OCI-LY7 (cell line): ENCODE measurements around the gene SYCP2. TPM values are rescaled to one million over a fixed set of nuclear protein-coding genes. Genes with fewer than 3 reads are reported as not detected.
A peak's percentile ranks its signal among the peaks of the same experiment; 100 is the strongest.

Experiments
- BruUV-seq: library from RNA; stranded (reverse); fragments of 400-500 nt; replicated peaks from 2 replicates; lab custom pipeline; 2021; lab: Mats Ljungman, UMichigan
- CTCF ChIA-PET: fragments of 300-600 bp; sonication (Branson Sonifier 250); formaldehyde crosslinking; loops from one replicate; lab custom pipeline; 2022; ENCODE audit warnings: antibody characterized with exemption; ENCODE audit not compliant: unreplicated experiment; lab: Charles Lee
- POLR2A ChIA-PET: fragments of 300-600 bp; sonication (Branson Sonifier 250); formaldehyde crosslinking; loops from one replicate; lab custom pipeline; 2022; ENCODE audit warnings: antibody characterized with exemption; lab: Charles Lee
- DNase-seq: peaks from one replicate; pipeline ENCODE4 v3.0.0-alpha.2; 2015; ENCODE audit warnings: low spot score
- H2AFZ ChIP-seq: fragments of 200-600 bp; sonication (generic), shearing (Covaris generic); 2 replicates; pipeline ENCODE4 v1.6.1; 2014; ENCODE audit warnings: mild to moderate bottlenecking, antibody characterized with exemption, low read length, moderate library complexity
- H3K27ac ChIP-seq: fragments of 200-600 bp; sonication (generic); 2 replicates; pipeline ENCODE4 v1.5.1; 2014; ENCODE audit warnings: mixed run types, low read depth, mild to moderate bottlenecking, moderate library complexity, low read length, inconsistent platforms; ENCODE audit not compliant: poor library complexity, severe bottlenecking
- H3K36me3 ChIP-seq: fragments of 200-600 bp; sonication (generic); 2 replicates; pipeline ENCODE4 v1.6.1; 2014; ENCODE audit warnings: mild to moderate bottlenecking, antibody characterized with exemption, low read length, moderate library complexity, mixed read lengths; ENCODE audit not compliant: insufficient read depth
- H3K4me1 ChIP-seq: fragments of 200-600 bp; sonication (generic); 2 replicates; pipeline ENCODE4 v1.5.1; 2014; ENCODE audit warnings: mild to moderate bottlenecking, low read length; ENCODE audit not compliant: insufficient read depth, poor library complexity, severe bottlenecking
- H3K4me2 ChIP-seq: fragments of 200-600 bp; sonication (generic); 2 replicates; pipeline ENCODE4 v1.6.1; 2014; ENCODE audit warnings: mild to moderate bottlenecking, low read length
- H3K4me3 ChIP-seq: fragments of 200-600 bp; sonication (generic); 2 replicates; pipeline ENCODE4 v1.5.1; 2014; ENCODE audit warnings: mild to moderate bottlenecking, low read depth, low read length; ENCODE audit not compliant: poor library complexity, severe bottlenecking
- H3K79me2 ChIP-seq: fragments of 200-600 bp; sonication (generic); 2 replicates; pipeline ENCODE4 v1.6.1; 2016; ENCODE audit warnings: low read depth, mild to moderate bottlenecking, low read length, moderate library complexity, mixed read lengths; ENCODE audit not compliant: insufficient read depth
- H3K9me2 ChIP-seq: fragments of 200-600 bp; sonication (generic); 2 replicates; pipeline ENCODE4 v1.6.1; 2016; ENCODE audit warnings: mild to moderate bottlenecking, low read length, mixed read lengths; ENCODE audit not compliant: insufficient read depth
- H3K9me3 ChIP-seq: fragments of 200-600 bp; sonication (generic); 2 replicates; pipeline ENCODE4 v1.6.1; 2014; ENCODE audit warnings: mild to moderate bottlenecking, mixed run types, low read length, mixed read lengths
- H4K20me1 ChIP-seq: fragments of 200-600 bp; sonication (generic); 2 replicates; pipeline ENCODE4 v1.6.1; 2014; ENCODE audit warnings: mild to moderate bottlenecking, antibody characterized with exemption, low read length, moderate library complexity, mixed read lengths; ENCODE audit not compliant: insufficient read depth
- EZH2phosphoT487 ChIP-seq: fragments of 200-600 bp; sonication (generic); IDR thresholded peaks from 2 replicates; pipeline ENCODE4 v1.6.1; 2018; ENCODE audit warnings: low read depth, borderline replicate concordance, mild to moderate bottlenecking, mixed run types, antibody characterized with exemption, low read length, moderate library complexity, mixed read lengths
- intact Hi-C: fragments of 100-400 bp; cut with micrococcal nuclease; formaldehyde crosslinking; loops from one replicate; pipeline ENCODE4 v1.10.0; 2022; ENCODE audit not compliant: unreplicated experiment
- total RNA-seq, 2 experiments: library from RNA; depleted of rRNA in 1 of 2; stranded (reverse); fragments of >200 nt in 1 of 2; shearing (Covaris generic) in 1 of 2; gene quantifications; 2 replicates each; pipeline ENCODE4 v1.2.3, GENCODE V29; 2014 to 2022
- TF ChIP-seq, protein P1 (sequence below): fragments of 200-600 bp; sonication (generic); conservative IDR thresholded peaks from 2 replicates; pipeline ENCODE4 v1.5.1; 2014; ENCODE audit warnings: mild to moderate bottlenecking, antibody characterized with exemption, low read length, moderate library complexity, mixed read lengths

SYCP2 gene
- total RNA-seq, 2 experiments from 2014 or later, result 0.19 to 0.38 TPM

DNA sequence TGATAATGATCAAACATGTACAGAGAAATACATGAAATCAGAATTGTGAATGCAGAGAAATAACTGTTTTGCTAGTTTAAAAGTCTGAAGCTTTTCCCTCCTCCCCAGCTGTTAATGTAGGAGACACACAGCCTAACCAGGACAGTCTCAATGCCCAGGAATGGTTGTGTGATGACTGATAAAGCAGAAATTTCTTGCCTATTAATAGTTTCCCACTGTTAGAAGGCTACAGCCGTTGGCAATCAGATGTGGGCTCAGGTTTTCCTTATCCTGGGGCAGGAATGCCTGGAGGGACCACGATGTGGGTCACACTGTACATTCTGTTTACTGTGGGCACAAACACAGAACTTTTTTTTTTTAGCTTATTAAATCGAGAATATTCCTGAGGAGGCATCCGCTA, 4.8 kb upstream of the SYCP2 start:
- peak overlapping the region; percentile 99 for H3K4me2 ChIP-seq
- H3K4me1 ChIP-seq, result peaks cover 25% of the 10 kb centered on the region

DNA sequence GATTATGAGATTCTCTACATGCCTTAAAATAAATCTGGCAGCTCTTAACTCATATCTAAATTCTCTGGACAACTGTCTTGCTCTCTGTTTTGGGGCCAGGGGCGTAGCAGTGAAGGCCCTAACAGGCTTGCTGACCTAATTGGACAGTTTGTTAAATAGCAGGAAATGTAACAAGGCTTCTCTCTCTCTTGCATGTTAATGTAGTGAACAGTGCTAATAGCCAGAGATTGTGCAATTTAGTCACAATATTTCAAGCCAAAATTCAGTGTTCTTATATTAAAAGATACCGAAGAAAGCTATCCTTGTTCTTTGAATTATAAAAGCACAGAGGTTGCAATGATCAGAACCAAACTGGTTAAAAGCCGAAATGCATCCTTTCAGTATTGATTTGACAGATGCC, 3.7 kb upstream of the SYCP2 start:
- intact Hi-C loops, result no loop called here
- peaks cover under 1% of the 10 kb centered on the region; the same call in 1 of the 2 replicates for H3K36me3 ChIP-seq
- H3K4me1 ChIP-seq, result peaks cover 25% of the 10 kb centered on the region
- peak overlapping the region; percentile 99 for H3K4me2 ChIP-seq
- no peaks in the 10 kb centered on the region for H3K9me3 ChIP-seq
- H3K4me3 ChIP-seq, result no peak overlapping the region
- ChIA-PET CTCF (no interaction called here), POLR2A (interaction anchor here (1.0 kb wide), 1 partner anchor 9 kb away, joined by 3 read pairs; no protein-coding TSS in a partner anchor)
- H3K79me2 ChIP-seq, result peaks cover 13% of the 10 kb centered on the region
- H2AFZ ChIP-seq, result no peak overlapping the region
- TF ChIP-seq EZH2phosphoT487, result no peak
- TF ChIP-seq, protein P1, sequence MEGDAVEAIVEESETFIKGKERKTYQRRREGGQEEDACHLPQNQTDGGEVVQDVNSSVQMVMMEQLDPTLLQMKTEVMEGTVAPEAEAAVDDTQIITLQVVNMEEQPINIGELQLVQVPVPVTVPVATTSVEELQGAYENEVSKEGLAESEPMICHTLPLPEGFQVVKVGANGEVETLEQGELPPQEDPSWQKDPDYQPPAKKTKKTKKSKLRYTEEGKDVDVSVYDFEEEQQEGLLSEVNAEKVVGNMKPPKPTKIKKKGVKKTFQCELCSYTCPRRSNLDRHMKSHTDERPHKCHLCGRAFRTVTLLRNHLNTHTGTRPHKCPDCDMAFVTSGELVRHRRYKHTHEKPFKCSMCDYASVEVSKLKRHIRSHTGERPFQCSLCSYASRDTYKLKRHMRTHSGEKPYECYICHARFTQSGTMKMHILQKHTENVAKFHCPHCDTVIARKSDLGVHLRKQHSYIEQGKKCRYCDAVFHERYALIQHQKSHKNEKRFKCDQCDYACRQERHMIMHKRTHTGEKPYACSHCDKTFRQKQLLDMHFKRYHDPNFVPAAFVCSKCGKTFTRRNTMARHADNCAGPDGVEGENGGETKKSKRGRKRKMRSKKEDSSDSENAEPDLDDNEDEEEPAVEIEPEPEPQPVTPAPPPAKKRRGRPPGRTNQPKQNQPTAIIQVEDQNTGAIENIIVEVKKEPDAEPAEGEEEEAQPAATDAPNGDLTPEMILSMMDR, result no peak
- no peaks in the 10 kb centered on the region; the same call in 1 of the 2 replicates for H4K20me1 ChIP-seq
- no peaks in the 10 kb centered on the region for H3K9me2 ChIP-seq
- BruUV-seq, result TSS peak; percentile 81
- no peak overlapping the region for H3K27ac ChIP-seq
- DNase-seq, result no peak

More for the DNA sequence above, 4.8 kb upstream of the SYCP2 start:
- BruUV-seq, result no TSS peak
- H2AFZ ChIP-seq, result no peak overlapping the region
- H3K9me2 ChIP-seq, result no peaks in the 10 kb centered on the region
- no peak for DNase-seq
- intact Hi-C loops, result no loop called here
- H4K20me1 ChIP-seq, result no peaks in the 10 kb centered on the region; the same call in 1 of the 2 replicates
- TF ChIP-seq, protein P1, result no peak
- TF ChIP-seq EZH2phosphoT487, result no peak
- POLR2A ChIA-PET, result interaction anchor here (0.6 to 0.9 kb wide), 2 partner anchors 33 to 297 kb away, joined by 3 read pairs; no protein-coding TSS in a partner anchor
- H3K4me3 ChIP-seq, result peak overlapping the region; percentile 20
- peaks cover 13% of the 10 kb centered on the region for H3K79me2 ChIP-seq
- H3K9me3 ChIP-seq, result no peaks in the 10 kb centered on the region
- CTCF ChIA-PET, result no interaction called here
- no peak overlapping the region for H3K27ac ChIP-seq
- peaks cover 11% of the 10 kb centered on the region; the same call in 1 of the 2 replicates for H3K36me3 ChIP-seq

DNA sequence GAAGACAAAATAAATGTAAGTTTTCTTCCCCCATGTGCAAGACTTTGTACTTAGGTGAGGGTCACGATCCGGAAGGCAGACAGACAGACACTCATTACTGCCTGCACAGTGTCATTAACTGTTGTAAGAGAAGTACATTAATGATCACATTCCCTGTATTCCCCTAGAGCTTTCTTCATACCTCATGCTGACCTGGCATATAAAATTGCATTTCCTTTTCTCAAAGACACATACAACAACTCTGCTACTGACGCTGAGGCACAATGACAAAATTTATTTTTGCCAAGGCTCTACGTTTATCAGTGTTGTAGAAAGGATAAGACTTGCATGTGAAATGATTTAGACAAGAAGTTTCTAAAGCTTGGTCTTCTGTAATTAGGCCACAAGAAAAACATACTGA, 3.0 kb upstream of the SYCP2 start:
- H3K79me2 ChIP-seq, result peaks cover 7% of the 10 kb centered on the region
- no peak overlapping the region for H3K4me3 ChIP-seq
- H3K9me2 ChIP-seq, result no peaks in the 10 kb centered on the region
- H3K4me1 ChIP-seq, result peaks cover 20% of the 10 kb centered on the region
- no peak overlapping the region for H2AFZ ChIP-seq
- H3K4me2 ChIP-seq, result 0 out of 2 replicates have a peak overlapping the region, but pooled peaks have one; percentile 1
- no peak for TF ChIP-seq EZH2phosphoT487
- TF ChIP-seq, protein P1, result no peak
- no peaks in the 10 kb centered on the region; the same call in 1 of the 2 replicates for H4K20me1 ChIP-seq
- ChIA-PET POLR2A (interaction anchor here (1.0 kb wide), 1 partner anchor 9 kb away, joined by 3 read pairs; no protein-coding TSS in a partner anchor), CTCF (no interaction called here)
- no peak overlapping the region for H3K27ac ChIP-seq
- no peaks in the 10 kb centered on the region for H3K36me3 ChIP-seq
- H3K9me3 ChIP-seq, result no peaks in the 10 kb centered on the region
- intact Hi-C loops, result no loop called here
- DNase-seq, result no peak
- BruUV-seq, result no TSS peak
